ENCODE measurements around the gene CCSER1.

- TF ChIP-seq POLR2A (IDR thresholded peaks at IDR 0.05) (no peak), POLR2AphosphoS5 (IDR thresholded peaks at IDR 0.05) (no peak), EP300 (IDR thresholded peaks at IDR 0.05) (no peak)
- TF ChIP-seq, protein P1, sequence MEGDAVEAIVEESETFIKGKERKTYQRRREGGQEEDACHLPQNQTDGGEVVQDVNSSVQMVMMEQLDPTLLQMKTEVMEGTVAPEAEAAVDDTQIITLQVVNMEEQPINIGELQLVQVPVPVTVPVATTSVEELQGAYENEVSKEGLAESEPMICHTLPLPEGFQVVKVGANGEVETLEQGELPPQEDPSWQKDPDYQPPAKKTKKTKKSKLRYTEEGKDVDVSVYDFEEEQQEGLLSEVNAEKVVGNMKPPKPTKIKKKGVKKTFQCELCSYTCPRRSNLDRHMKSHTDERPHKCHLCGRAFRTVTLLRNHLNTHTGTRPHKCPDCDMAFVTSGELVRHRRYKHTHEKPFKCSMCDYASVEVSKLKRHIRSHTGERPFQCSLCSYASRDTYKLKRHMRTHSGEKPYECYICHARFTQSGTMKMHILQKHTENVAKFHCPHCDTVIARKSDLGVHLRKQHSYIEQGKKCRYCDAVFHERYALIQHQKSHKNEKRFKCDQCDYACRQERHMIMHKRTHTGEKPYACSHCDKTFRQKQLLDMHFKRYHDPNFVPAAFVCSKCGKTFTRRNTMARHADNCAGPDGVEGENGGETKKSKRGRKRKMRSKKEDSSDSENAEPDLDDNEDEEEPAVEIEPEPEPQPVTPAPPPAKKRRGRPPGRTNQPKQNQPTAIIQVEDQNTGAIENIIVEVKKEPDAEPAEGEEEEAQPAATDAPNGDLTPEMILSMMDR (IDR thresholded peaks at IDR 0.05), result no peak
Observed at GRCh38 chr4:90833706-90834105, 706.5 kb downstream of the CCSER1 start.

All from upper lobe of left lung (tissue), 4 donors.